A673 (cell line): ENCODE results near the gene PYGM.

Source experiments
- EZH2 ChIP-seq: fragments of 200-600 bp; sonication (generic); IDR thresholded peaks from 2 replicates; pipeline ENCODE4 v1.6.1; 2017; ENCODE audit warnings: borderline replicate concordance, low read depth, mild to moderate bottlenecking, mixed read lengths, antibody characterized with exemption, low read length; ENCODE audit not compliant: poor library complexity, severe bottlenecking
- TF ChIP-seq, protein P1 (sequence below): fragments of 300-800, 200-600 bp; sonication (generic); conservative IDR thresholded peaks from 2 replicates; pipeline ENCODE4 v1.5.1; 2017; ENCODE audit warnings: low read depth, mild to moderate bottlenecking, antibody characterized with exemption, low read length, moderate library complexity, mixed read lengths

DNA sequence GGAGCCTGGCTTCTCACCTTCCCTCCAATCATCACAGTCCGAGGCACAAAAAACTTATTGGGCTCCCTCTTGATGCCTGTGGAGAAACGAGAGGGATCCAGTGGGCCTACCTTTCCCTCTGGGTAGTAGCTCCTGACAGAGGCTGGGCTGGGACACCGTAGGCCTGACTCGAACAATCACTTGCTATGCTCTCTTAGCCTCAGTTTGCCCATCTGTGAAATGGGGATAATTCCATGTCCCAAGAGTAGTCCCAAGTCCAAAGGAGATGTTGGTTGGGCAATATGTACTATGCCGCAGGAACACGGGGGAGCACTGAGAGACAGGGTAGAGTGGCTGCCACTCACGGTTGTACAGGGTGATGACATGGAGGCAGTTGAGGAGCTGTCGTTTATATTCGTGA is 8.2 kb downstream of the PYGM start:
- TF ChIP-seq, protein P1, sequence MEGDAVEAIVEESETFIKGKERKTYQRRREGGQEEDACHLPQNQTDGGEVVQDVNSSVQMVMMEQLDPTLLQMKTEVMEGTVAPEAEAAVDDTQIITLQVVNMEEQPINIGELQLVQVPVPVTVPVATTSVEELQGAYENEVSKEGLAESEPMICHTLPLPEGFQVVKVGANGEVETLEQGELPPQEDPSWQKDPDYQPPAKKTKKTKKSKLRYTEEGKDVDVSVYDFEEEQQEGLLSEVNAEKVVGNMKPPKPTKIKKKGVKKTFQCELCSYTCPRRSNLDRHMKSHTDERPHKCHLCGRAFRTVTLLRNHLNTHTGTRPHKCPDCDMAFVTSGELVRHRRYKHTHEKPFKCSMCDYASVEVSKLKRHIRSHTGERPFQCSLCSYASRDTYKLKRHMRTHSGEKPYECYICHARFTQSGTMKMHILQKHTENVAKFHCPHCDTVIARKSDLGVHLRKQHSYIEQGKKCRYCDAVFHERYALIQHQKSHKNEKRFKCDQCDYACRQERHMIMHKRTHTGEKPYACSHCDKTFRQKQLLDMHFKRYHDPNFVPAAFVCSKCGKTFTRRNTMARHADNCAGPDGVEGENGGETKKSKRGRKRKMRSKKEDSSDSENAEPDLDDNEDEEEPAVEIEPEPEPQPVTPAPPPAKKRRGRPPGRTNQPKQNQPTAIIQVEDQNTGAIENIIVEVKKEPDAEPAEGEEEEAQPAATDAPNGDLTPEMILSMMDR = no peak
- no peak for TF ChIP-seq EZH2
